IPS DF 6.9 (cell line): Measurements from ENCODE around the gene CLCN6.

Source experiments
- DNase-seq: peaks from one replicate; pipeline ENCODE4 v3.0.0-alpha.2; 2013; ENCODE audit warnings: low read depth, low spot score
- H3K27ac ChIP-seq: one replicate; pipeline ENCODE4 v1.5.1; 2013; ENCODE audit warnings: low read length, control low read depth
- H3K27me3 ChIP-seq: 2 replicates; pipeline ENCODE4 v1.6.1; 2013; ENCODE audit warnings: mild to moderate bottlenecking, low read length; ENCODE audit not compliant: control insufficient read depth, insufficient read depth
- H3K36me3 ChIP-seq: 2 replicates; pipeline ENCODE4 v1.6.1; 2013; ENCODE audit warnings: low read length; ENCODE audit not compliant: control insufficient read depth, insufficient read depth
- H3K4me1 ChIP-seq: 2 replicates; pipeline ENCODE4 v1.6.1; 2013; ENCODE audit warnings: low read length; ENCODE audit not compliant: control insufficient read depth, insufficient read depth
- H3K4me3 ChIP-seq: 2 replicates; pipeline ENCODE4 v1.5.1; 2013; ENCODE audit warnings: mild to moderate bottlenecking, low read length
- H3K9me3 ChIP-seq: 2 replicates; pipeline ENCODE4 v1.6.1; 2013; ENCODE audit warnings: low read length, inconsistent platforms; ENCODE audit not compliant: control insufficient read depth, insufficient read depth
- WGBS: extraction: QIAGEN DNeasy Blood & Tissue Kit; methylation state at CpG from one replicate; pipeline ENCODE4 v1.1.7; 2013; ENCODE audit warnings: mixed read lengths, missing lambda C conversion rate; ENCODE audit not compliant: insufficient read length, insufficient coverage; 5-methylcytosine and 5-hydroxymethylcytosine counted together

The CLCN6 gene

GRCh38 chr1:11787804-11788436 lies 18.1 kb upstream of the CLCN6 start:
- H3K4me1 ChIP-seq = peaks cover 14% of the 10 kb centered on the region
- no peaks in the 10 kb centered on the region for H3K9me3 ChIP-seq
- H3K27ac ChIP-seq = no peak overlapping the region
- no peaks in the 10 kb centered on the region for H3K27me3 ChIP-seq
- no peak overlapping the region; the same call in 1 of the 2 replicates for H3K4me3 ChIP-seq
- peaks cover 16% of the 10 kb centered on the region for H3K36me3 ChIP-seq
- no peak for DNase-seq
- no CpG with 5 or more reads among the region's 14 CpGs for WGBS

GRCh38 chr1:11788549-11789053 lies 17.4 kb upstream of the CLCN6 start:
- no peak overlapping the region for H3K27ac ChIP-seq
- no CpG with 5 or more reads among the region's 14 CpGs for WGBS

GRCh38 chr1:11789126-11790067 lies 16.6 kb upstream of the CLCN6 start:
- H3K4me3 ChIP-seq = no peak overlapping the region
- peaks cover 21% of the 10 kb centered on the region for H3K36me3 ChIP-seq
- no peak overlapping the region for H3K27ac ChIP-seq
- no peaks in the 10 kb centered on the region for H3K27me3 ChIP-seq
- H3K4me1 ChIP-seq = peaks cover 14% of the 10 kb centered on the region
- WGBS = no CpG with 5 or more reads among the region's 13 CpGs
- DNase-seq = no peak
- H3K9me3 ChIP-seq = no peaks in the 10 kb centered on the region

More at GRCh38 chr1:11788549-11789053, 17.4 kb upstream of the CLCN6 start:
- Histone ChIP-seq H3K36me3 (peaks cover 16% of the 10 kb centered on the region), H3K4me1 (peaks cover 14% of the 10 kb centered on the region), H3K4me3 (no peak overlapping the region), H3K9me3 (no peaks in the 10 kb centered on the region), H3K27me3 (no peaks in the 10 kb centered on the region)
- DNase-seq = no peak

- no CpG with 5 or more reads among the region's 20 CpGs for WGBS
- Histone ChIP-seq H3K27ac (no peak overlapping the region), H3K36me3 (peaks cover 27% of the 10 kb centered on the region), H3K4me1 (peaks cover 10% of the 10 kb centered on the region), H3K4me3 (no peak overlapping the region), H3K9me3 (no peaks in the 10 kb centered on the region), H3K27me3 (no peaks in the 10 kb centered on the region)
- no peak for DNase-seq
Measured at GRCh38 chr1:11790101-11790879, 15.7 kb upstream of the CLCN6 start.

- H3K27me3 ChIP-seq = no peaks in the 10 kb centered on the region
- no peak for DNase-seq
- peaks cover 10% of the 10 kb centered on the region for H3K4me1 ChIP-seq
- H3K9me3 ChIP-seq = no peaks in the 10 kb centered on the region
- no CpG with 5 or more reads among the region's 19 CpGs for WGBS
- H3K27ac ChIP-seq = no peak overlapping the region
- peaks cover 30% of the 10 kb centered on the region for H3K36me3 ChIP-seq
- no peak overlapping the region for H3K4me3 ChIP-seq
Measured at GRCh38 chr1:11790880-11791715, 14.9 kb upstream of the CLCN6 start.

GRCh38 chr1:11792106-11792505 lies 13.9 kb upstream of the CLCN6 start:
- Histone ChIP-seq H3K27ac (no peak overlapping the region), H3K36me3 (peaks cover 30% of the 10 kb centered on the region), H3K9me3 (no peaks in the 10 kb centered on the region), H3K4me3 (no peak overlapping the region), H3K27me3 (no peaks in the 10 kb centered on the region), H3K4me1 (peaks cover 10% of the 10 kb centered on the region)
- DNase-seq = no peak
- WGBS = no CpG with 5 or more reads among the region's 11 CpGs

GRCh38 chr1:11793819-11794218 lies 12.2 kb upstream of the CLCN6 start:
- WGBS = no CpG with 5 or more reads among the region's 15 CpGs
- Histone ChIP-seq H3K36me3 (peaks cover 30% of the 10 kb centered on the region), H3K9me3 (no peaks in the 10 kb centered on the region), H3K27me3 (no peaks in the 10 kb centered on the region), H3K4me3 (no peak overlapping the region), H3K27ac (no peak overlapping the region), H3K4me1 (no peaks in the 10 kb centered on the region)
- DNase-seq = no peak

- no peak for DNase-seq
- Histone ChIP-seq H3K4me1 (no peaks in the 10 kb centered on the region), H3K4me3 (no peak overlapping the region), H3K27ac (no peak overlapping the region), H3K9me3 (no peaks in the 10 kb centered on the region), H3K36me3 (peaks cover 34% of the 10 kb centered on the region), H3K27me3 (no peaks in the 10 kb centered on the region)
- no CpG with 5 or more reads among the region's 19 CpGs for WGBS
Measured at GRCh38 chr1:11794446-11795237, 11.3 kb upstream of the CLCN6 start.

- no peaks in the 10 kb centered on the region for H3K9me3 ChIP-seq
- H3K27me3 ChIP-seq = no peaks in the 10 kb centered on the region
- no CpG with 5 or more reads among the region's 14 CpGs for WGBS
- H3K4me3 ChIP-seq = no peak overlapping the region
- no peak for DNase-seq
- no peaks in the 10 kb centered on the region for H3K4me1 ChIP-seq
- H3K27ac ChIP-seq = no peak overlapping the region
- H3K36me3 ChIP-seq = peaks cover 33% of the 10 kb centered on the region
Measured at GRCh38 chr1:11795238-11795890, 10.6 kb upstream of the CLCN6 start.
